ENCODE results near the gene KRT4. TPM values are rescaled to one million over a fixed set of nuclear protein-coding genes. Genes with fewer than 3 reads are reported as not detected.

The KRT4 gene
- total RNA-seq, 4 donors from 2014 or later, result 0.51 to 1.1 (median 0.83) TPM; not detected in 1

GRCh38 chr12:52821826-52822660 is 8.1 kb upstream of the KRT4 start:
- DNase-seq (ENCODE audit: low spot score in 2 of 2), result no peak
- WGBS, 2 donors, result 76 to 80% methylated on average over 10 of the region's 10 CpGs
- intact Hi-C loops (cut with DNase I; ENCODE audit: low total_unique reads), result no loop called here
- H3K4me3 ChIP-seq (ENCODE audit: low read depth, poor library complexity, severe bottlenecking), result no peak overlapping the region
- TF ChIP-seq POLR2A (IDR thresholded peaks at IDR 0.05) (no peak), CTCF (IDR thresholded peaks at IDR 0.05) (no peak)

GRCh38 chr12:52821071-52821730 is 7.3 kb upstream of the KRT4 start:
- TF ChIP-seq CTCF (IDR thresholded peaks at IDR 0.05) (no peak), POLR2A (IDR thresholded peaks at IDR 0.05) (no peak)
- intact Hi-C loops (cut with DNase I; ENCODE audit: low total_unique reads), result no loop called here
- WGBS, 2 donors, result 88 to 94% methylated on average over 4 of the region's 4 CpGs
- H3K4me3 ChIP-seq (ENCODE audit: low read depth, poor library complexity, severe bottlenecking), result no peak overlapping the region
- no peak for DNase-seq (ENCODE audit: low spot score in 2 of 2)

GRCh38 chr12:52820521-52820920 is 6.6 kb upstream of the KRT4 start:
- intact Hi-C loops (cut with DNase I; ENCODE audit: low total_unique reads), result no loop called here
- no peak for DNase-seq (ENCODE audit: low spot score in 2 of 2)
- H3K4me3 ChIP-seq (ENCODE audit: low read depth, poor library complexity, severe bottlenecking), result no peak overlapping the region
- WGBS, 2 donors, result 91 to 93% methylated on average over 6 of the region's 6 CpGs
- TF ChIP-seq POLR2A (IDR thresholded peaks at IDR 0.05) (no peak), CTCF (IDR thresholded peaks at IDR 0.05) (no peak)

- no peak for DNase-seq (ENCODE audit: low spot score in 2 of 2)
- WGBS, 2 donors, result 75 to 76% methylated on average over 7 of the region's 7 CpGs
- intact Hi-C loops (cut with DNase I; ENCODE audit: low total_unique reads), result no loop called here
- no peak for TF ChIP-seq CTCF (IDR thresholded peaks at IDR 0.05)
- TF ChIP-seq POLR2A (IDR thresholded peaks at IDR 0.05), result no peak
- no peak overlapping the region for H3K4me3 ChIP-seq (ENCODE audit: low read depth, poor library complexity, severe bottlenecking)
Measured at GRCh38 chr12:52819731-52820510, 6.0 kb upstream of the KRT4 start.

GRCh38 chr12:52818887-52819420 is 5.0 kb upstream of the KRT4 start:
- DNase-seq (ENCODE audit: low spot score in 2 of 2), result no peak
- no peak for TF ChIP-seq POLR2A (IDR thresholded peaks at IDR 0.05)
- no peak for TF ChIP-seq CTCF (IDR thresholded peaks at IDR 0.05)
- intact Hi-C loops (cut with DNase I; ENCODE audit: low total_unique reads), result no loop called here
- whole genome bisulfite sequencing, 2 donors, result 58 to 76% methylated on average over 7 of the region's 7 CpGs
- H3K4me3 ChIP-seq (ENCODE audit: low read depth, poor library complexity, severe bottlenecking), result no peak overlapping the region
